ENCODE results near the gene PTPRS.

The PTPRS gene

DNA sequence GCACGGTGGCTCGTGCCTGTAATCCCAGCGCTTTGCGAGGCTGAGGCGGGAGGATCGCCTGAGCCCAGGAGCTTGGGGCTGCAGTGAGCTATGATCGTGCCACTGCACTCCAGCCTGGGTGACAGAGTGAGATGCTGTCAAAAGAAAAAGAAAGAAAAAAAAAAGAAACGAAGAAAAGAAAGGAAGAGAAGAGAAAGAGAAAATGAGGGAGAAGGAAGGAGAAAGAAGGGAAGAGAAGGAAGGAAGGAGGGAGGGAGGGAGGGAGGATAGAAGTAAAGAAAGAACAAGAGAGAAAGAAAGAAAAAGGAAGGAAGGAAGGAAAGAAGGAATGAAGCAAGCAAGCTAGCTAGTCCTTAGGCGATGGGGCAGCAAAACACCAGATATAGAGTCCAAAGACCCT is 14.1 kb downstream of the PTPRS start:
- H3K4me3 ChIP-seq = no peak overlapping the region
- DNase-seq (ENCODE audit: low read depth, low spot score) = no peak
- no peak overlapping the region for H3K27ac ChIP-seq
- TF ChIP-seq POLR2AphosphoS5 (IDR thresholded peaks at IDR 0.05; ENCODE audit: borderline replicate concordance, low read depth, low read length) = no peak
- no peak for TF ChIP-seq EZH2 (IDR thresholded peaks at IDR 0.05)
- no peak for TF ChIP-seq FOXP2 (optimal IDR thresholded peaks at IDR 0.05; ENCODE audit: control extremely low read depth, extremely low read length, insufficient read depth)
- H3K9me3 ChIP-seq (ENCODE audit: low read depth, low read length) = no peaks in the 10 kb centered on the region
- no peak overlapping the region for H3K9ac ChIP-seq (ENCODE audit: insufficient read length)
- peaks cover 9% of the 10 kb centered on the region; the same call in 1 of the 2 replicates for H3K36me3 ChIP-seq (ENCODE audit: insufficient read depth, low read length)

DNA sequence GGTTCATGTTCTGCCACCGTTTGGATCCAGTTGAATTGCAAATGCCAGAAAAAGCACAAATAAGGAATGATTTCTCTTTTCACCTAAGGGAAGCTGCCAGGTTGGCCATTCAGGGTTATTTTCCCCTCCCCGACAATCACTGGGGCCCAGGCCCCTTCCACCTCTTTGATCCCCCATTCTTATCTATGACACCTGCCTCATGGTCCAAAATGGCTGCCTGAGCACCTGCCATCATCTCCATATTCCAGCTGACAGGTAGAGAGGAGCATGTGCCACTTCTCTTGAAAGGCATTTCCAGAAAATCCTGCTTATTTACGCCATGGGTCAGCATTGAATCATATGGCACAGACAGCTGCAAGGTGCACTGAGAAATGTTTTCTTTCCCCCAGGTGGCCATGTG is 15.7 kb downstream of the PTPRS start:
- Histone ChIP-seq H3K9me3 (ENCODE audit: low read depth, low read length) (no peaks in the 10 kb centered on the region), H3K9ac (ENCODE audit: insufficient read length) (no peak overlapping the region), H3K27ac (no peak overlapping the region), H3K36me3 (ENCODE audit: insufficient read depth, low read length) (peaks cover 9% of the 10 kb centered on the region; the same call in 1 of the 2 replicates), H3K4me3 (no peak overlapping the region)
- TF ChIP-seq EZH2 (IDR thresholded peaks at IDR 0.05) (no peak), POLR2AphosphoS5 (IDR thresholded peaks at IDR 0.05; ENCODE audit: borderline replicate concordance, low read depth, low read length) (no peak), FOXP2 (optimal IDR thresholded peaks at IDR 0.05; ENCODE audit: control extremely low read depth, extremely low read length, insufficient read depth) (no peak)
- DNase-seq (ENCODE audit: low read depth, low spot score) = no peak

DNA sequence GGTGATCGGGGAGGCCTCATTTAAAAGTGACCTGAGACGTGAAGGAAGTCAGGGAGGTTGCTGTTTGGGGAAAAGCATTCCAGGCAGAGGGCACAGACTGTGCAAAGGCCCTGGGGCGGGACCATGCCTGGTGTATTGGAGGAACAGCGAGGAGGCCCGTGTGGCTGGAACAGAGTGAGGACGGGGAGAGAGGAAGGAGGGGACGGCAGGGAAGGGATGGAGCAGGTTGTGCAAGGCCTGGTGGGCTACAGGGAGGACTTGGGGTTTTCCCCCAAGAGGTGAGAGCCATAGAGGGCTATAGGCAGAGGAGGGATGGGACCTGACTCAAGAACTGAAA is 17.2 kb downstream of the PTPRS start:
- Histone ChIP-seq H3K4me3 (no peak overlapping the region), H3K9ac (ENCODE audit: insufficient read length) (no peak overlapping the region), H3K9me3 (ENCODE audit: low read depth, low read length) (no peaks in the 10 kb centered on the region), H3K27ac (no peak overlapping the region), H3K36me3 (ENCODE audit: insufficient read depth, low read length) (peaks cover 9% of the 10 kb centered on the region; the same call in 1 of the 2 replicates)
- DNase-seq (ENCODE audit: low read depth, low spot score) = no peak
- TF ChIP-seq FOXP2 (optimal IDR thresholded peaks at IDR 0.05; ENCODE audit: control extremely low read depth, extremely low read length, insufficient read depth) = no peak
- no peak for TF ChIP-seq POLR2AphosphoS5 (IDR thresholded peaks at IDR 0.05; ENCODE audit: borderline replicate concordance, low read depth, low read length)
- no peak for TF ChIP-seq EZH2 (IDR thresholded peaks at IDR 0.05)

DNA sequence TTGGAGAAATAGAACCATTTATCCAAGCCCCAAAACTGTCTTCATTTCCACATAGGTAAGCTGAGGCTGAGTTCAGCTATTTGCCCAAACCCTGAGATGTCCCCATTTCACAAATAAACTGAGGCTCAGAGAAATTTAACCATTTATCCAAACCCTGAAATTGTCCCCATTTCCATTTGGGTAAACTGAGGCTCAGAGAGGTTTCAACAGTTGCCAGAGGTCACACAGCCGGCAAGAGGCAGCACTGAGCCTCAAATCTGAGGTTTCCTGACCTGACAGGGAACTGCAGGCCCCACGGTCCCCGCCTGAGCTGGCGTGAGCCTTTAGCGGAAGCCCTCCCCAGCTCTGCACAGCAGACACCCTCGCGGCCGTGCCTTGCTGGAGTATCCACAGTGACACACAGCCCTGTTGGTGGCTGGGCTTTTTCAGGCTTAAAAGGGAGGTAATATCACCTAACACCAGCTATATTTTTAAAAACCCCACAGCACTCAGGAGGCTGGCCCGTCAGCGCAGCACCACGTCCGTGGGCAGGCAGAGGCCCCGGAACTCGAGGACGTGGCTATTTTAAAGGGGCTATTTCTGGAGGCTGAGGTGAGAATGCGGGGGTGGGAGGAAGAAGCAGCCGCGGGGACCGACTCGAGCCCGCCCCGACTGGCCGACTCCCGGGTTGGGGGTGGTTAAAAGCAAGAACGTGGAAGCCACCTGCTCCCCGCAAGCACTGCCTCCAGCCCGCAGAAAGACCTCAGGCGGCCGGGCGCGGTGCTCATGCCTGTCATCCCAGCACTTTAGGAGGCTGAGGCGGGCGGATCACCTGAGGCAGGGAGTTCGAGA is 18.5 kb downstream of the PTPRS start:
- no peaks in the 10 kb centered on the region for H3K9me3 ChIP-seq (ENCODE audit: low read depth, low read length)
- no peak for TF ChIP-seq EZH2 (IDR thresholded peaks at IDR 0.05)
- TF ChIP-seq FOXP2 (optimal IDR thresholded peaks at IDR 0.05; ENCODE audit: control extremely low read depth, extremely low read length, insufficient read depth) = no peak
- TF ChIP-seq POLR2AphosphoS5 (IDR thresholded peaks at IDR 0.05; ENCODE audit: borderline replicate concordance, low read depth, low read length) = no peak
- no peak for DNase-seq (ENCODE audit: low read depth, low spot score)
- no peak overlapping the region for H3K27ac ChIP-seq
- no peak overlapping the region for H3K9ac ChIP-seq (ENCODE audit: insufficient read length)
- no peak overlapping the region for H3K4me3 ChIP-seq
- H3K36me3 ChIP-seq (ENCODE audit: insufficient read depth, low read length) = peaks cover 9% of the 10 kb centered on the region; the same call in 1 of the 2 replicates

DNA sequence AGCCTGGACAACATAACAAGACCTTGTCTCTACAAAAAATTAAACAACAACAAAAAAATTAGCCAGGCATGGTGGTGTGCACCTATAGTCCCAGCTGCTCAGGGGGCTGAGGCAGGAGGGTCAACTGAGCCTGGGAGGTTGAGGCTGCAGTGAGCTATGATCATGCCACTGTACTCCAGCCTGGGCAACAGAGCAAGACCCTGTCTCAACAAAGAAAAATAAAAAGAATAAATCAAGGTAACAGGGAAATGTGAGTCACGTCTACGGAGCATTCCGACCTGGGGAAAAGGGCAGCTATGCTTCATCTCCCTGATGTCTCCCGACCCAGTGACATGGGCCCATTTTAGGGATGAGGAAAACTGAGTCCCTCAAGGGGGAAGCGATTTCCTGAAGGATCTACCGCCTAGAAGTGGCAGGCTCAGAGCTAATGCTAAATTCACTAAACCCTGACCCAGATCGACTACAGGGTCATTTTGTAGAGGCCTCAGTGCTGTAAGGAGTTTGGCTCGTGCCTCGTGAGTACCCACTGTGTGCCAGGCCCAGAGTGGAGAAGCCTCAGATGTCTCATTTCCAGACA is 19.5 kb downstream of the PTPRS start:
- H3K36me3 ChIP-seq (ENCODE audit: insufficient read depth, low read length) = peaks cover 9% of the 10 kb centered on the region; the same call in 1 of the 2 replicates
- TF ChIP-seq EZH2 (IDR thresholded peaks at IDR 0.05) = no peak
- no peak for TF ChIP-seq FOXP2 (optimal IDR thresholded peaks at IDR 0.05; ENCODE audit: control extremely low read depth, extremely low read length, insufficient read depth)
- no peak for TF ChIP-seq POLR2AphosphoS5 (IDR thresholded peaks at IDR 0.05; ENCODE audit: borderline replicate concordance, low read depth, low read length)
- no peak overlapping the region for H3K4me3 ChIP-seq
- no peak overlapping the region for H3K9ac ChIP-seq (ENCODE audit: insufficient read length)
- DNase-seq (ENCODE audit: low read depth, low spot score) = no peak
- no peak overlapping the region for H3K27ac ChIP-seq
- H3K9me3 ChIP-seq (ENCODE audit: low read depth, low read length) = no peaks in the 10 kb centered on the region

DNA sequence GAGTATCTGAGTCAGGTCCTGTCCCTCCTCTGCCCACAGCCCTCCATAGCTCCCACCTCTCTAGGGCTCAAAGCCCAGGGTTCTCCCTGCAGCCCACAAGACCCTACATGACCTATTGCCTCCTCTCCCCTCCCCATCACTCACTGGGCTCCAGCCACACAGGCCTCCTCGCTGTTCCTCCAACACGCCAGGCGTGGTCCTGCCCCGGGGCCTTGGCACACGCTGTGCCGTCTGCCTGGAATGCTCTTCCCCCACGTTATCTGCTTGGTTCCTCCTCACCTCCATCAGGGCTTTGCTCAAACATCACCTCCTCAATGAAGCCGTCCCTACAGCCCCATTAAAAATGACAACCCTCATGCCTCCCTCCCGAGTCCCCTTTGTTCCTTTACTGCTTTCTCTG is 21.1 kb downstream of the PTPRS start:
- H3K27ac ChIP-seq = no peak overlapping the region
- H3K36me3 ChIP-seq (ENCODE audit: insufficient read depth, low read length) = peaks cover under 1% of the 10 kb centered on the region; the same call in 1 of the 2 replicates
- no peak overlapping the region for H3K4me3 ChIP-seq
- H3K9ac ChIP-seq (ENCODE audit: insufficient read length) = no peak overlapping the region
- TF ChIP-seq POLR2AphosphoS5 (IDR thresholded peaks at IDR 0.05; ENCODE audit: borderline replicate concordance, low read depth, low read length) (no peak), EZH2 (IDR thresholded peaks at IDR 0.05) (no peak), FOXP2 (optimal IDR thresholded peaks at IDR 0.05; ENCODE audit: control extremely low read depth, extremely low read length, insufficient read depth) (no peak)
- no peaks in the 10 kb centered on the region for H3K9me3 ChIP-seq (ENCODE audit: low read depth, low read length)
- no peak for DNase-seq (ENCODE audit: low read depth, low spot score)

DNA sequence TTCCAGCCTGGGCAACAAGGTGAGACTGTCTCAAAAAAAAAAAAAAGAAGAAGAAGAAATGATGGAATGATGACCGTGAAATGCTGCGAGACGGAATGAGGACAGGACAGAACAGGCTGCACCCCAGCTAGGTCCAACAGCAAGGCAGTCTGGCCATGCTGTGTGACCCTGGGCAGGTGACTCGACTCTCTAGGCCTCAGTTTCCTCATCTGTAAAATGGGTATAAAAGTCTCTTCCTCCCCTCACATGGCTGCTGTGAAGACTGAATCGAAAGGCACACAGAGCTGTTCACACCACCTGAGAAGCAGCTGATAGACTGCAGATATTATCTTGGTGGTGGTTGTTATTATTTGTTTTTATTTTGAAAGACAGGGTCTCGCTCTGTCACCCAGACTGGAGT is 22.3 kb downstream of the PTPRS start:
- no peak for DNase-seq (ENCODE audit: low read depth, low spot score)
- Histone ChIP-seq H3K4me3 (no peak overlapping the region), H3K27ac (no peak overlapping the region), H3K9me3 (ENCODE audit: low read depth, low read length) (no peaks in the 10 kb centered on the region), H3K9ac (ENCODE audit: insufficient read length) (no peak overlapping the region), H3K36me3 (ENCODE audit: insufficient read depth, low read length) (no peaks in the 10 kb centered on the region)
- no peak for TF ChIP-seq FOXP2 (optimal IDR thresholded peaks at IDR 0.05; ENCODE audit: control extremely low read depth, extremely low read length, insufficient read depth)
- no peak for TF ChIP-seq POLR2AphosphoS5 (IDR thresholded peaks at IDR 0.05; ENCODE audit: borderline replicate concordance, low read depth, low read length)
- TF ChIP-seq EZH2 (IDR thresholded peaks at IDR 0.05) = no peak

DNA sequence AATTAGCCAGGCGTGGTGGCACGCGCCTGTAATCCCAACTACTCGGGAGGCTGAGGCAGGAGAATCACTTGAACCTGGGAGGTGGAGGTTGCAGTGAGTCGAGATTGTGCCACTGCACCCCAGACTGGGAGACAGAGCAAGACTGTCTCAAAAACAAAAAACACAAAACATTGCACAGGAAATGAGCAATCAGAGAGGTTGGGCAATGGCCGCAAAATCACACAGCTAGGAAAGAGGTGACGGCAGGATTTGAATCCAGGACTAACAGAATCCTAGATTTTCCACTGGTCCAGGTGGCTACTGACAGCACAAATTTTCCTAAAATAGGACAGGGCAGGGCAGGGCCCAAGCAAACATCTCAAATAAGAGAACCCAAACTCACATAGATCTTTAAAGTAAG is 23.3 kb downstream of the PTPRS start:
- no peak for DNase-seq (ENCODE audit: low read depth, low spot score)
- no peak for TF ChIP-seq POLR2AphosphoS5 (IDR thresholded peaks at IDR 0.05; ENCODE audit: borderline replicate concordance, low read depth, low read length)
- no peak for TF ChIP-seq FOXP2 (optimal IDR thresholded peaks at IDR 0.05; ENCODE audit: control extremely low read depth, extremely low read length, insufficient read depth)
- no peak for TF ChIP-seq EZH2 (IDR thresholded peaks at IDR 0.05)
- no peaks in the 10 kb centered on the region for H3K36me3 ChIP-seq (ENCODE audit: insufficient read depth, low read length)
- no peak overlapping the region for H3K4me3 ChIP-seq
- no peak overlapping the region for H3K9ac ChIP-seq (ENCODE audit: insufficient read length)
- H3K27ac ChIP-seq = no peak overlapping the region
- no peaks in the 10 kb centered on the region for H3K9me3 ChIP-seq (ENCODE audit: low read depth, low read length)

Data from SK-N-MC (cell line).